Subcutaneous adipose tissue (tissue), 4 donors: ENCODE measurements around the gene VASH1. TPM values are rescaled to one million over a fixed set of nuclear protein-coding genes. Genes with fewer than 3 reads are reported as not detected.

Experiments used
- total RNA-seq, 4 donors: library from RNA; depleted of rRNA; stranded (reverse); fragments of >200 nt; gene quantifications; one replicate each; pipeline ENCODE4 v1.1.0, GENCODE V29; 2016
- TF ChIP-seq, protein P1 (sequence below): fragments of 450-650 bp; IDR thresholded peaks from one replicate; pipeline ENCODE4 v1.5.1; 2016; ENCODE audit warnings: low read depth, mild to moderate bottlenecking, control low read depth, antibody characterized with exemption, moderate library complexity

The VASH1 gene
- total RNA-seq, 4 donors from 2014 or later: 2.4 to 11.4 (median 8.5) TPM

DNA sequence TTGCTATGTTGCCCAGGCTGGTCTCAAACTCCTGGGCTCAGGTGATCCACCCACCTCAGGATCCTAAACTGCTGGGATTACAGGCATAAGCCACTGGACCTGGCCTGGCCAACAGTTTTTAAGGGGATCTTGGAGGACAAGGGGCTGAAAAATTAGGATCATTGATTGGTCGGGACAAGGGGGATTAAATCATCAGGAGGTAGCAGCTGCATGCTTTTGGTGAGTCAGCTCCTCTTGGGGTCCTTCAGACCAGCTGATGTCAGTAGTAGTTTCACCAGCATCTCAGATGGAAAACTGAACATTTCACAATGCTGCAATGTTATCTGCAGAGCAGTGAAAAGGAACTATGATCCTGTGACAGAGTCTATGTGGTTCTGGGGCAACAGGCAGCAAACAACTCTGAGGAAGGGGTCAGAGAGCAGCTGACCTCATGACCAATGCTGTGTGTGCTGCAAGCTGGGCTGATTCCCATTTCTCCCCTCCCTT lies 71.3 kb downstream of the VASH1 start:
- TF ChIP-seq, protein P1, sequence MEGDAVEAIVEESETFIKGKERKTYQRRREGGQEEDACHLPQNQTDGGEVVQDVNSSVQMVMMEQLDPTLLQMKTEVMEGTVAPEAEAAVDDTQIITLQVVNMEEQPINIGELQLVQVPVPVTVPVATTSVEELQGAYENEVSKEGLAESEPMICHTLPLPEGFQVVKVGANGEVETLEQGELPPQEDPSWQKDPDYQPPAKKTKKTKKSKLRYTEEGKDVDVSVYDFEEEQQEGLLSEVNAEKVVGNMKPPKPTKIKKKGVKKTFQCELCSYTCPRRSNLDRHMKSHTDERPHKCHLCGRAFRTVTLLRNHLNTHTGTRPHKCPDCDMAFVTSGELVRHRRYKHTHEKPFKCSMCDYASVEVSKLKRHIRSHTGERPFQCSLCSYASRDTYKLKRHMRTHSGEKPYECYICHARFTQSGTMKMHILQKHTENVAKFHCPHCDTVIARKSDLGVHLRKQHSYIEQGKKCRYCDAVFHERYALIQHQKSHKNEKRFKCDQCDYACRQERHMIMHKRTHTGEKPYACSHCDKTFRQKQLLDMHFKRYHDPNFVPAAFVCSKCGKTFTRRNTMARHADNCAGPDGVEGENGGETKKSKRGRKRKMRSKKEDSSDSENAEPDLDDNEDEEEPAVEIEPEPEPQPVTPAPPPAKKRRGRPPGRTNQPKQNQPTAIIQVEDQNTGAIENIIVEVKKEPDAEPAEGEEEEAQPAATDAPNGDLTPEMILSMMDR: no peak

Other genes with a start within 250 kb of the VASH1 start
- 10 to 100 TPM; 10.9 to 23.8 (median 17.4) TPM for gene ANGEL1, start 51.4 kb downstream of the VASH1 start, total RNA-seq
- not detected for gene LRRC74A, start 64.9 kb downstream of the VASH1 start, total RNA-seq